Stimulated activated naive CD4-positive, alpha-beta T cell (primary cell): ENCODE data around the gene MACROH2A1.

ENCODE experiments used
- DNase-seq, 6 experiments: peaks; one replicate each; lab custom pipeline; 2025; lab: John Stamatoyannopoulos, UW

MACROH2A1 gene

DNA sequence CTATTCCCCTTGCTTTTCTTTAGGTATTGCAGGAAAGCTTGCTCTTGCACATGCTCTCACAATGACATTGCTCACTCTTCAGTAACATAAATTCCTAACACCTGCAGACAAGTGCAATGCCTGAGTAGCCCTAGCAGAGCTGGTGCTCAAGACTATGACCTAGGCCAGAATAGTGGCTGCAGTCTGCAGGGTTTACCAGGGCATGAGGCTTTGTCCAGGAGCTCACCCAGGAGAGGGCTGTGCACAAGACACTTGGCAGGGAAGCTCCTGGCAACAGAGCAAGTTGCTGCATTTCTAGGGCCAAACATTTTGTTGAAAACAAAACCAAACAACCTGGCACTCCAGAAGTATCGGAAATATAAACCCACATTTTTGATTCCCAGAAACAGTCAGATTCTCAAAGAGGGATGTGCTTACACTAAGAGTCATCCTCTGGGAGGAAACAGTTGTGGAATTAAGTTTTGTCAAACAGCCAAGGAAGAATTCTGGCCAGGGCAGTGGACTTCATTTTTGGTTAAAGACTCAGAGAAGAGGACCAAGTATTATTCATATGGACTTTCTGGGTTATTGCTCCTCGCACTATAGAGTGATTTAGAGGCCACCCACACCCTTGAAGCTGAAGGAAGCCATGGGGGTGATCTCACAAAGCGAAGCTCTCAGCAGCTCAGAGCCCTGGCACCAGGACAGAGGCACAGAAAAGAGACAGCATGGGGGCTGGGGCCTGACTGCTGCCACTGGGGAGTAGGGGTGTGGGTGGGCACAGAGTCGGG is 44.9 kb downstream of the MACROH2A1 start:
- no peak for DNase-seq

GRCh38 chr5:135350536-135350935 is 48.5 kb downstream of the MACROH2A1 start:
- no peak for DNase-seq

DNA sequence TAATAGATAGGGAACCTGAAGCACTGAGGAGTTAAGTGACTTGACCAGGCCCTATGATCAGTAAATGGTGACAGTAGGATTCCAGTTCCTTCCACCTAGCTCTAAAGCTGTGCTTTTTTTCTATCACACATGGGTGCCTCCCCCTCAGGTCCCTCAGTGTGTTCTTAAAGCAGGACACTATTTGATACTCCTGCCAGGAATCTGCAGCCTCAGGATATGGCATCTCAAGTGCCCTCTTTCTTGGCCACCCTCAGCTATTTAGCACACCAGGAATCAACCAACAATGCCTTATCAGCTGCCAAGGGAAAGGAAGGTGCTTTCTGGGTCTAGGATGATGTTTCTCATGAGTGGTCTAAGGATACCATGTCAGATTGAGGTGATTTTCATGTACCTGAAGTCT is 49.1 kb downstream of the MACROH2A1 start:
- no peak for DNase-seq

GRCh38 chr5:135349451-135349850 is 49.6 kb downstream of the MACROH2A1 start:
- no peak for DNase-seq

DNA sequence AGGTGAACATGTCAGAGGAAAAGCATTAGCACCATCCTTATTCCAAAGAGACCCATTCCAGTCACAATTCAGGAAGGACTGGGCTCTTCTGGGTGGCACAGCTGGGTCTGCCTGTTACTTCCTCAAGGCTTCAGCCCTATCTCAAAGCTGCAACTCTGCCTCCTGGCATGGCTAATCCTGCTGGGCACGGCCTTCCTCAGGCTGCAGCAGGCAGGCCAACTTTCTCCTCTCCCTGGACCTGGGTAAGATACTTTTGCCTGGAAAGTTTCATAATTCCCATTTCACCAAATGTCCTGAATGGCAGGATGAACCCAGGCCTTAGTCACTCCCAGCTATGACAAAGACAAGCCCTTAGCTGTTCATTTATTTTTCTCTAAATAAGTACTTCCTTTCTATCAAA is 50.1 kb downstream of the MACROH2A1 start:
- DNase-seq = no peak

DNA sequence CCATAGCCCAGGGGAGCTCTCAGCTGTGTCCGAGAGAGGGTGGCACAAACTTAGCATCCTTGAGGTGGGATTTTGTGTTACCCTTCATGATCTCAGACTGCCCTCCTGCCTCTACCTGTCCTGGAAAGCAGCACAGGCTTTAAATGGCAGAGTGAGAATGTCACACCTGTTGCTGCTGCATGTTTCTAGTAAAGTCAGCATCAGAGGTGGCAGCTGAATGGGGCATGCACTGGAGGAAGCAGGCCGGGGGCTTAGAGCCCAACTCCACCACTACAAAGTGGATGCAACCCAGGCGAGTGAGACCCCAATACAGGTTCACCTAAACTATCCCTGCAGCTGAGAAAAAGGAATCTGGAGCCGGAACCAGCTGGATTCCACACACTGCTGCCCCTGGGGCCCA is 51.6 kb downstream of the MACROH2A1 start:
- no peak for DNase-seq

- no peak for DNase-seq
Observed at GRCh38 chr5:135345956-135346731, 52.9 kb downstream of the MACROH2A1 start.

DNA sequence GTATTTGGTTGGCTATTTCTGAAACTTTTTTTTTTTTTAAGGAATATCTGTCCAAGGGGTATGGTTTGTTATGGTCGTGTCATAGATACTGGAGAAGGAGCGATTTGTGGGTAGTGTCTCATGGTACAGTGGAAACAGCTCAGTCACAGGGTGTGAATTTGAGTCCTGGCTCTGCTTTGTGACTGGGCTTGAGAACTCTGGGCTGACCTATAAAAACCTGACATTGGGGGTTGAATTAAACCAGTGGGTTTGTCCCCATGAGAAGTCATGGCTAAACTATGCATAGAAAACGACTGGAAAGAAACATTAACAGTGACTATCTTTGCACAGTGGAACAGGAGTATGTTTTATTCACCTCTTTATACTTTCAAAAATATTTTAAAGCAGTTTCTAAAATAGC is 54.7 kb downstream of the MACROH2A1 start:
- no peak for DNase-seq

- DNase-seq = no peak
Observed at GRCh38 chr5:135343413-135343812, 55.6 kb downstream of the MACROH2A1 start.

- DNase-seq = no peak
Observed at GRCh38 chr5:135342551-135342875, 56.5 kb downstream of the MACROH2A1 start.

DNA sequence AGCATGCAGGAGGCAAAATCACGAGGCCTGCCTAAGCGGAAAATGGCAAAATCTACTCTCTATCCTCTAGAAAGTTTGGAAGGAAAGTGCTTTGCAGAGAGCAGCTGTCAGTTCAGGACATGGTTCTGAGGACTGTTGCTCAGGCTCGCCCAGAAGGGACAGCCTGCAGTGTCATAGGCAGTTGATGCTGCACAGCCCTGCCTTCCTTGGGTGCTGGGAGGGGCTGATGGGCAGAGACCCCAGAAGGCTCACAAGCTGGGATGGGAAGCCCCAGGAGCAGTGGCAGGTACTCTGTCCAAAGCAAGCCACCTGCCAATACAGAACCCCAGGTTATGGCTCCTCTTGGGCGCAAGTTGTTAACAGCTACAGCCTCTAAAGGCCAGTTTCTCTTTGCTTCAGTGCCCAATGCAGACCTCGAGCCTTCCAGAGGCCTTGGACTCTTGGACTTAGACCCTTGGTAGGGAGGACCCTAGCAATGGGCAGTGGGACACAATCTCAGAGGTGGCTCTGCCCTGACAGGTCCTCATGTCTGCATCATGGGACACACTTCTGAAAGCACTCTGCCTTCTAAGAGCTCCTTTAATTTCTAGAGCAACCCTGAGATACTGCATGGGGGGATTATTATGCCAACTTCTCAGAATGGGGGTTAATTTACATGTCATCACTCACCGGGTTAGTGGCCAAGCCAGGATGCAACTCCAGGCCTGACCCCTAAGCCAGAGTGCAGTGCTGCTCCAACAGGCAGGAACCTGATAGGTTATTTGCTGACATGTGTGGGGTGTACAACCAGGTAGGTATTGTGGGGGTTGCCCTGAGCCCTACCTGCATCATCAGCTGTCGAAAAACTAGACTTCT is 57.1 kb downstream of the MACROH2A1 start:
- no peak for DNase-seq

GRCh38 chr5:135341016-135341666 is 57.9 kb downstream of the MACROH2A1 start:
- no peak for DNase-seq

- no peak for DNase-seq
Observed at GRCh38 chr5:135340568-135340967, 58.5 kb downstream of the MACROH2A1 start.

DNA sequence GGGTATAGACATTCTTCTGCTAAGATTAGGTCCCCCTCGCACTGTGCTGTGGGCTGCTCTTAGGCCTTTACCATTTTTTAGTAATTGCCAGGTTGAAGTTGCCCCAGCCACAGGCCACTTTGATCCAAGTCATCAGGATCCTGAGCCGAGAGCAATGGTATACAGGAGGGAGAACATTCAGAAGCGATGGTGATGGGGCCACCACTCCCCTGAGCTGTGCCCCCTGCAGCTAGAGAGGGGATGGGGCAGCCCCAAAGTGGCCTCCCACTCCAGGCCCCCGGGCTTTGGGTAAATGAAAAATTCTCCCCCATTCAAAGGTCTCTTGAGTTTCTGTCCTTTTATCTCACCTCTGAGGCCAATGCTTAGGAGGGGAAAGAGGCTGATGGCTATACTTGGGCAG is 59.4 kb downstream of the MACROH2A1 start:
- DNase-seq = no peak

DNA sequence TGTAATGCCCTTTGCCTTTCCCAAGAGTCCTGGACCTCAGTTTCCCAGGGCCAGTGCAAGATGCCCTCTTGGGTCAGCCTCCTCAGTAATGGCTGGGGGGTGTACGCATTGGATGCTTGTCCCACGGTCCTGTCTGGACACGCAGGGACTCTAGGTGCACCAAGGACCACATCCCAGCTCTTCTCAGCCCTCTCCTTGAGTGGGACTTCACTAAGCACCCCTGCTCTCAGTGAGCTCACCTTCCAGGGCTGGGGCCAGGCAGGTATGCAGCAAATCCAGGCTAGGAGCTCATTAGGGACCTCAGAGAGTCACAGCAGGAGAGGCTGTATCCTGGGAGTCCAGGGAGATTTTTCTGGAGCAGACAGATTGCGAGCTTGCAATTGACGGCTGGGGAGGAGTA is 59.8 kb downstream of the MACROH2A1 start:
- DNase-seq = no peak

DNA sequence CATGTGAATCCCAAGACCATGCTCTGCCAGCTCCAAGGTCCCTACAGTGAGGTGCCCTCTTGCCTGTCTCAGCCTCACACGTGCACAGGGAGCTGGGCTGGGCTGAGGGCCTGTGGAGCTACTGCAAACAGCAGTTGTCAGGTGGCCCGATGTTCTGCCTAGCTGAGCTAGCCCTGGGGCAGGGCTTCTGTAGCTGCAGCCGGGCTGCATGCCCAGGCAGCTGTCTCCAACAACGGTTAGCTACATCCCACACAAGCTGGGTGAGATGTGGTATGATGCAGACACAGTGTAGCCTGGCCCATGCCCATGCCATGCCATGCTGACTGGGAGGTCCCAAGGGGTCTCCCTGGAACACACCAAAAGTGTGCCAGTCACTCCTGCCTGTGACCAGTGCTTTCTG is 62.0 kb downstream of the MACROH2A1 start:
- no peak for DNase-seq

GRCh38 chr5:135335031-135335828 is 63.8 kb downstream of the MACROH2A1 start:
- DNase-seq = no peak

DNA sequence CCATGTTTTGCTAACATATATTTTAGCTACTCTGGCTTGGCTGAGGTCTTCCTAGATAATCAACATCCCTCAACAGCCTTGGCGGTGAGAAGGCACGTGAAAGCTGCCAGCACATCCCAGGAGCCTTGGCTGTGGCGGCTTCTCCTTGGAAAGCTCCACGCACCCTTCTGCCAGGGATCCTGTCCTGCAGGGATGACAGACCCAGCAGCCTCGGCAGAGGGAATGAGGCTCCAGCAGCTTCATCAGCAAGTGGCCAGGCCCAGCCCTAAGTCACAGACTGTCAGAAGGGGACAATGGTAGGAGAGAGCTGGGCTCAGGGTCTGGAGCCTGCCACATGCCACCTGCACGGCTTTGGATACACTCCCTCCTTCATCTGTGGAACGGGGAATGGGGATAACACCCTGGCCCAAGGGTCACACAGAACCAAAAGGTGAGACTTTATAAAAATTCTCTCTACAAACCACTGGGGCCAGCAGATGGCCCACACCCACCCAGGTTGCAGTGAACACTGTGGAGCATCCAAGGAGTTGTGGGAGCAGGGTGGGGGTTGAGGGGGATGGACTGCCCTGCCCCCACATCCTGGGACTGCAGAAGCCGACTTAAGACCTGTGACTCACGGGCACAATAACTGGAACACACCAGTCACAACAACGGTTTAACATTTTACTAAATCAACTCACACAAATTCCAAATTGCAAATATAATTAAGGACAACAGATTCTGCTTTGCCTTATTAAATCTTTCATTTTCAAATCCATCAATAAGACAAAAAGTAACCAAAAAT is 65.1 kb downstream of the MACROH2A1 start:
- DNase-seq = no peak

DNA sequence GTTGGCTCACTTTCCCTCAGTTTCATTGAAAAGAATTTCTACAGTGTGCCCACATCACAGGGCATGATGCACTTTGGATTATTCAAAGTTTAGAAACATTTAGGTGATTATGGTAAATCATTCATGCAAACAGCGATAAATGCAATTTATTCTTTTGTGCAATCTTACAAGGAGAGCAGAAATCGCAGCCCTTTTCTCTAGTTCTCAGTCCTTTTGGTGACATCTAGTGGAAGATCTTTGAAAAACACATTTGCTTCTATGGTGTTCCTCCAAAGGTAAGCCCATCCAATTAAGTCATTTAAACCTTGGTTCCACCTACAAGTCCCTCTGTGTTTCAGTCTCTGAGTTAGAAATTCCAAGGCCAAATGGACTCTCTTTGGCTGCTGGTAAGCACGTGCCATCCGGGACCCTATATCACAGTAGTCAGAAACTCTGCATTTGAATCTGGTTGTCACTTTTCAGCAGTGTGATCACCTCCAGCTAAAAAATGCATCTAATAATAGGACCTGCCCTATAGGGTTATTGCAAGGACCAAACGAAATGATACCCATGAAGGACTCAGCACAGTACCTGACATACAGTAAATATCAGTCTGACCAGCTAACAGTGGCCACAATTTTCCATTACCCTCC is 66.4 kb downstream of the MACROH2A1 start:
- peak in 2 of 6 experiments; percentile 55 to 59 for DNase-seq

- DNase-seq = no peak
Observed at GRCh38 chr5:135331612-135332011, 67.4 kb downstream of the MACROH2A1 start.
